HG03108 (cell line): ENCODE measurements around the gene EYA2.

Source experiments
- ATAC-seq: cut with Tn5 transposase; IDR thresholded peaks from one replicate; pipeline ENCODE4 v1.9.1; 2021; ENCODE audit warnings: moderate library complexity; ENCODE audit not compliant: unreplicated experiment

EYA2 gene

GRCh38 chr20:47032933-47033578 lies 138.4 kb downstream of the EYA2 start:
- no peak for ATAC-seq

- ATAC-seq = no peak
Measured at GRCh38 chr20:47033665-47034064, 139.0 kb downstream of the EYA2 start.

GRCh38 chr20:47035026-47035590 lies 140.5 kb downstream of the EYA2 start:
- no peak for ATAC-seq

- no peak for ATAC-seq
Measured at GRCh38 chr20:47036091-47036870, 141.6 kb downstream of the EYA2 start.

GRCh38 chr20:47038566-47039560 lies 144.2 kb downstream of the EYA2 start:
- ATAC-seq = no peak

- ATAC-seq = no peak
Measured at GRCh38 chr20:47040506-47041125, 146.0 kb downstream of the EYA2 start.

- ATAC-seq = no peak
Measured at GRCh38 chr20:47041396-47041899, 146.8 kb downstream of the EYA2 start.

GRCh38 chr20:47042464-47042863 lies 147.8 kb downstream of the EYA2 start:
- ATAC-seq = no peak

- no peak for ATAC-seq
Measured at GRCh38 chr20:47043086-47043485, 148.4 kb downstream of the EYA2 start.

GRCh38 chr20:47044938-47045337 lies 150.3 kb downstream of the EYA2 start:
- ATAC-seq = no peak

- no peak for ATAC-seq
Measured at GRCh38 chr20:47048054-47048453, 153.4 kb downstream of the EYA2 start.

- no peak for ATAC-seq
Measured at GRCh38 chr20:47049771-47050170, 155.1 kb downstream of the EYA2 start.

GRCh38 chr20:47050996-47051395 lies 156.4 kb downstream of the EYA2 start:
- no peak for ATAC-seq

GRCh38 chr20:47051936-47052526 lies 157.4 kb downstream of the EYA2 start:
- no peak for ATAC-seq

GRCh38 chr20:47054506-47054905 lies 159.9 kb downstream of the EYA2 start:
- ATAC-seq = no peak

GRCh38 chr20:47054945-47055344 lies 160.3 kb downstream of the EYA2 start:
- no peak for ATAC-seq

- no peak for ATAC-seq
Measured at GRCh38 chr20:47055699-47056369, 161.2 kb downstream of the EYA2 start.

GRCh38 chr20:47057661-47058060 lies 163.0 kb downstream of the EYA2 start:
- no peak for ATAC-seq

- no peak for ATAC-seq
Measured at GRCh38 chr20:47058236-47058635, 163.6 kb downstream of the EYA2 start.
